GM12878 (cell line): ENCODE results near the gene PALLD.

ENCODE experiments used
- BCLAF1 ChIP-seq: fragments of 450-650 bp; IDR thresholded peaks from 2 replicates; pipeline ENCODE4 v1.6.1; 2017; ENCODE audit warnings: antibody characterized with exemption, mild to moderate bottlenecking, moderate library complexity
- CTCF ChIP-seq, 3 experiments: IDR thresholded peaks in 2 of 3; conservative IDR thresholded peaks in 1 of 3; 2 replicates each; pipeline ENCODE4 v1.5.1; 2011; ENCODE audit warnings: low read depth in 3 of 3, low read length in 3 of 3, mild to moderate bottlenecking in 3 of 3, control low read depth in 2 of 3, moderate library complexity in 2 of 3, inconsistent platforms in 1 of 3, mixed read lengths in 1 of 3; ENCODE audit not compliant: control insufficient read depth in 2 of 3, insufficient read depth in 1 of 3; ENCODE audit errors: extremely low read depth in 1 of 3
- EGR1 ChIP-seq, 2 experiments: IDR thresholded peaks; 1 replicate in 1 of 2; 2 replicates in 1 of 2; pipeline ENCODE4 v1.6.1; 2011 to 2012; ENCODE audit warnings: low read depth in 2 of 2, low read length in 2 of 2, borderline replicate concordance in 1 of 2, mild to moderate bottlenecking in 1 of 2, moderate library complexity in 1 of 2
- JUND ChIP-seq: IDR thresholded peaks from 2 replicates; pipeline ENCODE4 v1.6.1; 2012; ENCODE audit warnings: low read depth, mild to moderate bottlenecking, low read length, improper control_type of control experiment, moderate library complexity
- PKNOX1 ChIP-seq: fragments of 450-650 bp; IDR thresholded peaks from 2 replicates; pipeline ENCODE4 v1.6.1; 2016; ENCODE audit warnings: mild to moderate bottlenecking
- POU2F2 ChIP-seq: IDR thresholded peaks from 3 replicates; pipeline ENCODE4 v1.6.1; 2011; ENCODE audit warnings: low read depth, mild to moderate bottlenecking, low read length, borderline replicate concordance
- SMAD1 ChIP-seq: fragments of 450-650 bp; IDR thresholded peaks from 2 replicates; pipeline ENCODE4 v1.6.1; 2018; ENCODE audit warnings: mild to moderate bottlenecking, low read depth; ENCODE audit not compliant: partially characterized antibody
- SMC3 ChIP-seq: IDR thresholded peaks from 2 replicates; pipeline ENCODE4 v1.6.1; 2011; ENCODE audit warnings: low read length, improper control_type of control experiment, borderline replicate concordance
- ZBTB11 ChIP-seq: fragments of 450-650 bp; formaldehyde crosslinking; IDR thresholded peaks from 2 replicates; pipeline ENCODE4 v1.5.0; 2022; ENCODE audit warnings: mild to moderate bottlenecking, missing genetic modification characterization

- no peak for TF ChIP-seq CTCF (IDR thresholded peaks at IDR 0.05 in 2 of 3, conservative IDR thresholded peaks at IDR 0.05 in 1 of 3; ENCODE audit: control insufficient read depth in 2 of 3, extremely low read depth in 1 of 3, insufficient read depth in 1 of 3, low read depth in 3 of 3, low read length in 3 of 3)
- no peak for TF ChIP-seq JUND
- TF ChIP-seq ZBTB11: no peak
- TF ChIP-seq BCLAF1: no peak
- no peak for TF ChIP-seq PKNOX1
- no peak for TF ChIP-seq POU2F2
- no peak for TF ChIP-seq SMC3
- TF ChIP-seq SMAD1: no peak
- no peak for TF ChIP-seq EGR1 (IDR thresholded peaks at IDR 0.05; ENCODE audit: borderline replicate concordance in 1 of 2, low read depth in 2 of 2, low read length in 2 of 2)
Observed at GRCh38 chr4:168633496-168633895, 136.6 kb downstream of the PALLD start.
